Activated CD8-positive, alpha-beta T cell treated with anti-CD3 and anti-CD28 coated beads, Interleukin-2, amount 10 ng/mL, durations not matched to agents 7 days and 5 days (primary cell): ENCODE results near the gene SEMA4B. TPM values are rescaled to one million over a fixed set of nuclear protein-coding genes. Genes with fewer than 3 reads are reported as not detected.

Experiments used
- ATAC-seq: fragments of 150-1000 bp; cut with Tn5 transposase; one replicate; pipeline ENCODE4 v1.10.0; 2021; ENCODE audit warnings: moderate library complexity
- CTCF ChIA-PET: fragments of 350-600 bp; sonication (Branson Sonifier 250); formaldehyde crosslinking; loops from one replicate; lab custom pipeline; 2021; ENCODE audit warnings: antibody characterized with exemption; lab: Charles Lee
- POLR2A ChIA-PET: fragments of 350-600 bp; sonication (Branson Sonifier 250); formaldehyde crosslinking; loops from one replicate; lab custom pipeline; 2021; ENCODE audit warnings: antibody characterized with exemption; lab: Charles Lee
- DNase-seq: peaks from one replicate; pipeline ENCODE4 v3.0.0-alpha.2; 2020
- H3K27ac Mint-ChIP-seq: one replicate; pipeline ENCODE4 v1.8.0; 2021; ENCODE audit warnings: mild to moderate bottlenecking, mixed read lengths
- H3K27me3 Mint-ChIP-seq: one replicate; pipeline ENCODE4 v1.8.0; 2021; ENCODE audit warnings: low read depth, mixed read lengths
- H3K36me3 Mint-ChIP-seq: one replicate; pipeline ENCODE4 v1.8.0; 2021; ENCODE audit warnings: low read depth, mixed read lengths
- H3K4me1 Mint-ChIP-seq: one replicate; pipeline ENCODE4 v1.8.0; 2021; ENCODE audit warnings: low read depth, mixed read lengths
- H3K4me3 Mint-ChIP-seq: one replicate; pipeline ENCODE4 v1.8.0; 2021; ENCODE audit warnings: mild to moderate bottlenecking, mixed read lengths
- H3K9me3 Mint-ChIP-seq: one replicate; pipeline ENCODE4 v1.8.0; 2022; ENCODE audit warnings: mixed read lengths; ENCODE audit not compliant: insufficient read depth
- total RNA-seq, 2 experiments: library from RNA; stranded (reverse); gene quantifications; one replicate each; pipeline ENCODE4 v1.2.3, GENCODE V29; 2021

The SEMA4B gene
- total RNA-seq, 2 experiments from 2014 or later = 8.6 to 11.2 TPM

DNA sequence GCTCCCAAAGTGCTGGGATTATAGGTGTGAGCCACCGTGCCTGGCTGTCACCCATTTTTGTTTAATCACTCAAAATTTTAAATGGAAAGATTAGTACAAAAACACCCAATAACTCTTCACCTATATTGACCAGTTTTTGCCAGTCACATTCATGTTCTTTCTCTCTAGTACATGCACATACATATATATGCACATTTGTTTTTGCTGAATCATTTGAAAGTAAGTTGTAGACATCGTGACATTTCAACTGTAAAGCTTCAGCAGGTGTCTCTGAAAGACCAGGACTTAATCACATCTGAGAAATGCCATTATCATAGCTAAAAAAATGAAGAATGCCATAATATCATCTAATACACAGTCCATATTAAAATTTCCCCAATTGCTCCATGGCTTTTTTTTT is 6.5 kb upstream of the SEMA4B start:
- ChIA-PET CTCF (interaction anchor here (0.6 to 1.1 kb wide), 2 partner anchors 99 to 1290 kb away, joined by 3 to 4 read pairs; no protein-coding TSS in a partner anchor), POLR2A (interaction anchor here (0.6 kb wide), 1 partner anchor 761 kb away, joined by 5 read pairs; no protein-coding TSS in a partner anchor)
- Mint-ChIP-seq H3K4me3 (no peak overlapping the region), H3K27ac (no peak overlapping the region), H3K27me3 (no peaks in the 10 kb centered on the region), H3K4me1 (peaks cover 32% of the 10 kb centered on the region), H3K9me3 (no peaks in the 10 kb centered on the region), H3K36me3 (peaks cover 2% of the 10 kb centered on the region)
- ATAC-seq (no peak), DNase-seq (no peak)

DNA sequence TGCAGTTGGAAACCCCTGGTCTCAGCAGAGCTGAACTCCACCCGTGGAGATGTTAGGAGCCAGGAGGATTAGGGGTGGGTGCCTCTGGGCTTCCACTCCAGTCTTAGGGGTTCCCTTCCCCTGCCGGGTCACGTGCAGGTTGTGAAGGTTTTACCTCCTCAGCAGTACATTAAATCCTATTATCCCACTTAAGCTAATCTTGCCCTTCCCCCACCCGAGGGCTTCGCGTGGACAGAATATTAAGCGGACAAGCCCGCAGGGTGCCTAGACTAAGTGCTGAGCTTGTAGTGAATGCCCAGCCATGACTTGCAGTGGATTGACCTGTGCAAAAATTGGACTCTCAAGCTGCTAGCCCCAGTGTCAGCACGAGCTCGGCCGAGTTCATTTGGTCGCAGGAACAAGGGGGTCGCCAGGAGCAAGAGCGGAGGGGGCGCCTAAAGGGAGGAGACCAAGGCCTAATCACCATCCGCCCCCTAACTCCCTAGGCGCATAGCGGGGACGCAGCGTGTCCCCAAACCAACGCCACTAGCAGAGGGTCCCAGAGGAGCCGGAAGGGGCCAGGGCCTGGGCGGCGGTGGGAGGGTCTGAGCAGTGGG is 498 bp upstream of the SEMA4B start:
- ChIA-PET CTCF (interaction anchor here (1.1 to 2.9 kb wide), 10 partner anchors 10 to 326 kb away, joined by 3 to 19 read pairs (median 9); partner anchors contain the start of genes CIB1 and GDPGP1), POLR2A (interaction anchor here (0.6 to 2.5 kb wide), 7 partner anchors 8 to 634 kb away, joined by 3 to 19 read pairs (median 4); partner anchors contain the start of genes CIB1 and GDPGP1)
- Mint-ChIP-seq H3K27ac (peak overlapping the region; percentile 80), H3K27me3 (peaks cover 4% of the 10 kb centered on the region), H3K36me3 (peaks cover 2% of the 10 kb centered on the region), H3K4me3 (peak overlapping the region; percentile 80), H3K4me1 (peaks cover 26% of the 10 kb centered on the region), H3K9me3 (no peaks in the 10 kb centered on the region)
- no peak for ATAC-seq
- no peak for DNase-seq

DNA sequence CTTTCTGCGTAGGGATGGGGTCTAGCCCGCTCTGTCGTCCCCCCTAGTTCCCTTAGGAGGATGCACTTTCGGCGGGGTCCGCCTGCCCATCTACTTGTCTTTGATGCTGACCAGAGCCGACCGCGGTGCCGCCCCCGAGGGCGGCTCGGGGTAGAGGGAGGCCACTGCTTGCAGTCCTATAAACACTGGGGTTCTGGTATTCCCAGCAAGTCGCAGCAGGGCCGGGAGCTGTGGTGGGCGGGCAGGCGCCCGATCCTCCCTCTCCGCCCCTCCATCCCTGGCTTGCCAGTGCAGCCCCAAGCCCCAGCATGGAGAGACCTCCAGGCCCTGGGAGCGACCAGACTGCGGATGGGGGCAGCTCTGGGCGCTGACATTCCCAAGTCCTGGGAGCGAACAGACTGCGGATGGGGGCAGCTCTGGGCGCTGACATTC is 830 bp downstream of the SEMA4B start:
- Mint-ChIP-seq H3K27ac (no peak overlapping the region), H3K4me1 (peaks cover 26% of the 10 kb centered on the region), H3K4me3 (peak overlapping the region; percentile 77), H3K9me3 (no peaks in the 10 kb centered on the region), H3K27me3 (peaks cover 4% of the 10 kb centered on the region), H3K36me3 (peaks cover 2% of the 10 kb centered on the region)
- ChIA-PET CTCF (interaction anchor here (1.2 to 2.9 kb wide), 6 partner anchors 11 to 59 kb away, joined by 4 to 19 read pairs (median 12); partner anchors contain the start of genes CIB1 and GDPGP1), POLR2A (interaction anchor here (0.5 to 2.5 kb wide), 8 partner anchors 10 to 714 kb away, joined by 3 to 19 read pairs (median 4); no protein-coding TSS in a partner anchor)
- DNase-seq (no peak), ATAC-seq (no peak)

DNA sequence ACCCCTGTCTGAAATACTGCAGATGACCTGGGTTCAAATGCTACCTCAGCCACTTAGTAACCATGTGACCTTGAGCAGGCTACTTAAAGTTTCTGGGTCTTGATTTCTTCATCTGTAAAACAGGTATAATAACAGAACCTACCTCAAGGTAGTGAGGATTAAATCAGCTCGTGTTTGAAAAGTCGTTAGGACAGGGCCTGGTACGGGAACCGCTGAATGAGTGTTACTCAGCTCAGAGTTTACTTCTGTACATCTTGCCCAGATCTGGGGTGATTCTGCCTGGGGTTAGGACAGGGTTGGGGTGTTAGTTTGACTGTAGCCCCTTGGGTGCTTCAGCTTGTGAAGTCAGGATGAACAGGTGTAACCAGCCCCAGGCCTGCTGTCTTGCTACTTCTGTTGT is 1.8 kb downstream of the SEMA4B start:
- Mint-ChIP-seq H3K36me3 (peaks cover 2% of the 10 kb centered on the region), H3K4me1 (peaks cover 26% of the 10 kb centered on the region), H3K27me3 (peaks cover 4% of the 10 kb centered on the region), H3K27ac (no peak overlapping the region), H3K4me3 (peak overlapping the region; percentile 77), H3K9me3 (no peaks in the 10 kb centered on the region)
- POLR2A ChIA-PET = interaction anchor here (0.6 to 1.4 kb wide), 2 partner anchors 28 to 101 kb away, joined by 3 to 6 read pairs; partner anchors contain the start of gene IDH2
- ATAC-seq (no peak), DNase-seq (no peak)
- CTCF ChIA-PET = interaction anchor here (1.0 to 2.0 kb wide), 4 partner anchors 11 to 60 kb away, joined by 3 to 7 read pairs (median 4); no protein-coding TSS in a partner anchor

DNA sequence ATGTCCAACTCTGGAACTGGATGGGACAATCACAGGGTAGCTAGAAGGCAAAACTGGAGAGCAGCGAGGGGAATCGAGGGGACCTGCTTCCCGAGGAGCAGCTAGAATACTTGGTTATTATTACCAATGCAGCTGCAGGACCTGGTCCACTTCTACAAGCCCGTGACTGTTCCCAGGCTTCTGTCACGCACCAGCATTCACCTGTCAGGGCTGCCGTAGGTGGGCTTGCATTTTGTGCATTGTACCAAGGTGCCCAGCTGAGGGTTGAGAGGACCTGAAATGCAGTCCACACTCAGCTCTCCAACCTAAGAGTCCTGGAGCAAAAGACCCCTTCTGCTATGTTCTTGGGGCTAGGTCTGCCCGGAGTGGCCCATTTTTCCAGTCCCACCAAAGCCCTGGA is 2.3 kb downstream of the SEMA4B start:
- ChIA-PET CTCF (interaction anchor here (1.0 to 2.0 kb wide), 4 partner anchors 11 to 60 kb away, joined by 3 to 7 read pairs (median 4); no protein-coding TSS in a partner anchor), POLR2A (interaction anchor here (0.6 to 1.4 kb wide), 2 partner anchors 27 to 101 kb away, joined by 3 to 6 read pairs; partner anchors contain the start of gene IDH2)
- peaks cover 2% of the 10 kb centered on the region for H3K36me3 Mint-ChIP-seq
- H3K27ac Mint-ChIP-seq = no peak overlapping the region
- DNase-seq = no peak
- H3K4me3 Mint-ChIP-seq = no peak overlapping the region
- H3K4me1 Mint-ChIP-seq = peaks cover 23% of the 10 kb centered on the region
- no peaks in the 10 kb centered on the region for H3K9me3 Mint-ChIP-seq
- no peak for ATAC-seq
- H3K27me3 Mint-ChIP-seq = peaks cover 4% of the 10 kb centered on the region

DNA sequence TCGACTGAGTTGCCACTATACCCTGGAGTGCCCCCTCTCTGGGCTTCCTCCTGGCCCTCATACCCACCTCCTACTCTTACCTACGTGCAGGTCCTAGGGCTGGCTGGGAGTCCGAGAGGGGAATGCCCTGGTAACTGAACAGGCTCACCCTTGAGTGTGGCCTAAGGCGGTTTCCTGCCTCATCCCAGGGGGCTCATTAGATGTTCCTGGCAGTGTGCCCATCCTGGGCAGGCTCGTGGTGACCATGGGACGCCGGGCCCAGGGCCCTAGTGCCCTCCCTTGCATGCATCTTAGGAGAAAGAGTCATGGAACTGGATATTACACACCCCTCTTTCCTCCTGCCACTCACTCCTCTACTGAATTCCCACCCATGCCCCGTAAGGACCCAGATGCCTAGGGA is 2.8 kb downstream of the SEMA4B start:
- peaks cover 4% of the 10 kb centered on the region for H3K27me3 Mint-ChIP-seq
- H3K27ac Mint-ChIP-seq = no peak overlapping the region
- H3K4me3 Mint-ChIP-seq = no peak overlapping the region
- no peak for ATAC-seq
- DNase-seq = no peak
- ChIA-PET POLR2A (interaction anchor here (1.4 kb wide), 1 partner anchor 27 kb away, joined by 6 read pairs; no protein-coding TSS in a partner anchor), CTCF (interaction anchor here (1.5 to 2.0 kb wide), 2 partner anchors 11 to 17 kb away, joined by 5 to 7 read pairs; no protein-coding TSS in a partner anchor)
- H3K9me3 Mint-ChIP-seq = no peaks in the 10 kb centered on the region
- H3K36me3 Mint-ChIP-seq = peaks cover 2% of the 10 kb centered on the region
- H3K4me1 Mint-ChIP-seq = peaks cover 22% of the 10 kb centered on the region

DNA sequence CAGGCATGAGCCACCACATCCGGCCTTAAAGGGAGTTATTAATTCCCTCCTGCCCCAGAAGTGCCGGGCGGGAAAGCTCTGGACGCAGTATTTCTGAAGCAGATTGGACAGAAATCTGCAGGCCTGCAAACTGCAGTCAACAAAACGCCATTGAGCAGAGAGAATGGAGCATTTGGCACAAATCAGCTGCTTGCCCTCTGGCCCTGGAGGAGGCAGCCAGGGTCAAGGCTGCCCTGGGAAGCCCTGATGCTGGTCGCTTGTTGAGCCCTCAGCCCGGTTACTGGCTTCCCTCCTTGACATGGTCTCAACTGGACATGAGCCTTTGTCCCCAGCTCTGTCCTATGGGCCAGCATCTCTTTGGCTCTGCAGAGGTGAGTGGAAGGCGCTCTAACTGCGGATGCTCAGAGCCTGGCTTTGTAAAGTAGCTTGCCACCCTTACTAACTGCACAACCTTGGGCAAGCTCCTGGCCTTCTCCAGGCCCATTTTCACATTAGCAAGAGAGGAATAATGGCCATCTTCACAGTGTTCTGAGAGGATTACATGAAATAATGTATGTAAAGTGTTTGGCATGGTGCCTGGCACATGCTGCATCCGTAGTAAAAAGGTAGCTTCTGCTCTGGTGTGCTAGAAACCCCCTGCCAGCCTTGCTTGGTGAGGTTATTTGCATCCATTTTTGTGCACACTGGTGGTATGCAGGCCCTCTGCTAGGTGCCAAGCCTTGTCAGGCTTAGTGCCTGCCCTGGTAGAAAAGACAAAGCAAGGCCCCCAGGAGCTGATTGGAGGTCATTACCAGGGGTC is 4.1 kb downstream of the SEMA4B start:
- H3K9me3 Mint-ChIP-seq = no peaks in the 10 kb centered on the region
- H3K4me3 Mint-ChIP-seq = no peak overlapping the region
- no peak for DNase-seq
- no peak for ATAC-seq
- peaks cover 23% of the 10 kb centered on the region for H3K4me1 Mint-ChIP-seq
- ChIA-PET CTCF (interaction anchor here (0.7 to 2.3 kb wide), 5 partner anchors 8 to 88 kb away, joined by 3 to 6 read pairs (median 3); no protein-coding TSS in a partner anchor), POLR2A (interaction anchor here (0.6 to 0.7 kb wide), 2 partner anchors 26 to 103 kb away, joined by 3 read pairs; no protein-coding TSS in a partner anchor)
- peaks cover 4% of the 10 kb centered on the region for H3K27me3 Mint-ChIP-seq
- H3K36me3 Mint-ChIP-seq = peaks cover 2% of the 10 kb centered on the region
- H3K27ac Mint-ChIP-seq = no peak overlapping the region

DNA sequence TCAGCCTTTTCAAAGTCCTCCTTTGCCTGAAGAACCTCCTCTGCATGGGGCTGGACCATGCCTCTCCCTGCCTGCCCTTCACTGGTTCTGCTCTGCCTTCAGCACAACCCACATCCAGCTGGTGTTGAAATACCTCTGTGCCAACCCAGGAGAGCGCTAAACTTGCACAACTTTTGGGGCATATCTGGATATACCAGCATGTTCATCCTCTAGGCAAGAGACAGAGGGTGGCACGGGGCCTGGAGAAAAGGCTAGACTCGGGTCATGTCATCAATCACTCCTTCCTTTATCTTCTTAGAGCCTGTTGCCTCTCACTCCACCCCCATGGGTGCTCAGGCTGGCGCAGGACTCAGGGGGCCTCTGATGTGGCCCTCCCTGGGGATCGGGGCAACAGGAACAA is 4.8 kb downstream of the SEMA4B start:
- Mint-ChIP-seq H3K27me3 (peaks cover 4% of the 10 kb centered on the region), H3K4me3 (no peak overlapping the region), H3K4me1 (peaks cover 21% of the 10 kb centered on the region), H3K9me3 (no peaks in the 10 kb centered on the region), H3K27ac (no peak overlapping the region), H3K36me3 (peaks cover 2% of the 10 kb centered on the region)
- CTCF ChIA-PET = interaction anchor here (0.7 to 2.3 kb wide), 2 partner anchors 43 to 87 kb away, joined by 3 to 6 read pairs; no protein-coding TSS in a partner anchor
- ATAC-seq (no peak), DNase-seq (no peak)
- POLR2A ChIA-PET = no interaction called here

DNA sequence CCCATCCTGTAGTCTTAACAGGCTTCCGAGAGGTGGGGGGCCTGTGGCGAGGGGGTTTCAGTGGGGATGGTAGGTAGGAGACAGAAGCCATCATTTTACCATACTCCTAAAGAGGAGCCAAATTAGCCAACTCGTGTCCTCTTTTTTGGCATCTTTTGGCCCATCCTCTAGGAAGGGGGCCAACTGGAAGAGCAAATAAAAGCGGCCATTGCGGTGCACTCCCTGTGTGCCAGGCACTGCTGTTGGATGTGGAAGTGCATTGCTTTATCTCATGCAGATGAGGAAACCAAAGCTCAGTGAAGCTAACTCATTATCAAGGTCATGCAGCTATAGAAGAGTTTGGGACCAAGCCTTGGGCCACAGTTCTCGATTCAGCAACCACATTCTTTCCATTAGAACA is 6.1 kb downstream of the SEMA4B start:
- peaks cover 4% of the 10 kb centered on the region for H3K27me3 Mint-ChIP-seq
- peaks cover 2% of the 10 kb centered on the region for H3K36me3 Mint-ChIP-seq
- H3K4me3 Mint-ChIP-seq = no peak overlapping the region
- no peaks in the 10 kb centered on the region for H3K9me3 Mint-ChIP-seq
- no peak overlapping the region for H3K27ac Mint-ChIP-seq
- ChIA-PET CTCF (no interaction called here), POLR2A (no interaction called here)
- no peak for DNase-seq
- no peak for ATAC-seq
- H3K4me1 Mint-ChIP-seq = peaks cover 19% of the 10 kb centered on the region

DNA sequence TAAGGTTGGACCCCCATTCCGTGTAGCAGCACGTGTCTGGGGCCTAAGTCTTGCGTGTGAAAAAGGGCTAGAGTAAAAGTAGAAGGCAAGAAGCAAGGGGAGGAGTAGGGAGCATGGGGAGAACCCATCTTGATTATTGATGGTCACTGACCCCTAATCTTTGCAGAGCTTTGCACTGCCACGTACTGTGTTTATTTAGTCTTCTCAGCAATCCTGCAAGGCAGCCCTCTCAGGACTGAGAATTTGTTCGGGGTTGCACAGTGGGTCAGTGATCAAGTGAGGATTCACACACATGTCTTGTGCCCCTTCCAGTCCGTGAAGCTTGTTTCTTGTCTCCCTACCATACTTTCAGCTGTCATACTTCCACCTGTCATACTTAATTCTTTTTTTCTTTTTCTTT is 7.2 kb downstream of the SEMA4B start:
- H3K27ac Mint-ChIP-seq = no peak overlapping the region
- ATAC-seq (no peak), DNase-seq (no peak)
- no peaks in the 10 kb centered on the region for H3K9me3 Mint-ChIP-seq
- no peaks in the 10 kb centered on the region for H3K27me3 Mint-ChIP-seq
- no peak overlapping the region for H3K4me3 Mint-ChIP-seq
- no peaks in the 10 kb centered on the region for H3K36me3 Mint-ChIP-seq
- POLR2A ChIA-PET = no interaction called here
- CTCF ChIA-PET = interaction anchor here (1.1 kb wide), 1 partner anchor 9 kb away, joined by 3 read pairs; no protein-coding TSS in a partner anchor
- peaks cover 14% of the 10 kb centered on the region for H3K4me1 Mint-ChIP-seq

DNA sequence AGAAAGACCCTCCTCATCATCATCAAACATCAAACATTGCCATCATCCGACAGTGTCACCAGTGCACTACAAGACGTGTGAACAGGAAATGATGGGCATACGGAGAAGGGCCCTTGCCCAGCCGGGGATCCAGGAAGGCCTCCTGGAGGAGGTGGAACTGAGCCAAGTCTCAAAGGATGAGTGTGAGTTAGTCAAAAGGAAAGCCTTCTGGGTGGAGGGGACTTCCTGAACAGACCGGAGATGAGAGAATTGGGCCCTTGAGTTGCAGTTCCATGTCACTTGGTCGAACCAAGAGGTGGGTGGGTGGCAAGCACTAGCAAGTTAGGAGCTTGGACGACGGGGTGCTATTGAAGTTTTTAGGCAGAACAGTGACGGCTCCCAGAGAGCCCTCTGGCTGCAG is 8.5 kb downstream of the SEMA4B start:
- ATAC-seq = no peak
- H3K4me1 Mint-ChIP-seq = peaks cover 14% of the 10 kb centered on the region
- no peaks in the 10 kb centered on the region for H3K36me3 Mint-ChIP-seq
- H3K9me3 Mint-ChIP-seq = no peaks in the 10 kb centered on the region
- no peak overlapping the region for H3K27ac Mint-ChIP-seq
- no peak overlapping the region for H3K4me3 Mint-ChIP-seq
- H3K27me3 Mint-ChIP-seq = no peaks in the 10 kb centered on the region
- no peak for DNase-seq
- POLR2A ChIA-PET = no interaction called here
- CTCF ChIA-PET = no interaction called here
